Measurements from ENCODE around the gene NKTR.
A peak's percentile ranks its signal among the peaks of the same experiment; 100 is the strongest.

NKTR gene

GRCh38 chr3:42649783-42650182, 49.3 kb downstream of the NKTR start:
- Histone ChIP-seq H3K27me3 (ENCODE audit: insufficient read depth, low read length) (no peaks in the 10 kb centered on the region), H2AFZ (ENCODE audit: low read length, unreplicated experiment) (no peak overlapping the region), H3K4me1 (ENCODE audit: control insufficient read depth, insufficient read depth, low read length, unreplicated experiment) (peaks cover 47% of the 10 kb centered on the region), H3K27ac (ENCODE audit: low read depth, low read length) (no peak overlapping the region), H3K4me3 (ENCODE audit: low read depth, low read length) (no peak overlapping the region), H3K79me2 (ENCODE audit: control insufficient read depth, insufficient read depth, low read length, unreplicated experiment) (peaks cover 54% of the 10 kb centered on the region), H3K36me3 (ENCODE audit: insufficient read depth, low read length) (peaks cover 24% of the 10 kb centered on the region; the same call in 1 of the 2 replicates)

GRCh38 chr3:42651248-42652091, 51.0 kb downstream of the NKTR start:
- peaks cover 10% of the 10 kb centered on the region; the same call in 1 of the 2 replicates for H3K36me3 ChIP-seq (ENCODE audit: insufficient read depth, low read length)
- H3K79me2 ChIP-seq (ENCODE audit: control insufficient read depth, insufficient read depth, low read length, unreplicated experiment), result peaks cover 68% of the 10 kb centered on the region
- H2AFZ ChIP-seq (ENCODE audit: low read length, unreplicated experiment), result no peak overlapping the region
- H3K4me1 ChIP-seq (ENCODE audit: control insufficient read depth, insufficient read depth, low read length, unreplicated experiment), result peaks cover 63% of the 10 kb centered on the region
- peak overlapping the region; percentile 88 for H3K27ac ChIP-seq (ENCODE audit: low read depth, low read length)
- H3K4me3 ChIP-seq (ENCODE audit: low read depth, low read length), result peak overlapping the region; percentile 83
- H3K27me3 ChIP-seq (ENCODE audit: insufficient read depth, low read length), result no peaks in the 10 kb centered on the region

GRCh38 chr3:42652251-42652610, 51.7 kb downstream of the NKTR start:
- no peak overlapping the region for H2AFZ ChIP-seq (ENCODE audit: low read length, unreplicated experiment)
- H3K4me3 ChIP-seq (ENCODE audit: low read depth, low read length), result peak overlapping the region; percentile 83
- H3K36me3 ChIP-seq (ENCODE audit: insufficient read depth, low read length), result 0 out of 2 replicates have a peak, but pooled peaks cover 8% of the 10 kb centered on the region
- H3K27ac ChIP-seq (ENCODE audit: low read depth, low read length), result peak overlapping the region; percentile 88
- no peaks in the 10 kb centered on the region for H3K27me3 ChIP-seq (ENCODE audit: insufficient read depth, low read length)
- H3K79me2 ChIP-seq (ENCODE audit: control insufficient read depth, insufficient read depth, low read length, unreplicated experiment), result peaks cover 71% of the 10 kb centered on the region
- H3K4me1 ChIP-seq (ENCODE audit: control insufficient read depth, insufficient read depth, low read length, unreplicated experiment), result peaks cover 64% of the 10 kb centered on the region

GRCh38 chr3:42652611-42653302, 52.3 kb downstream of the NKTR start:
- peaks cover 61% of the 10 kb centered on the region for H3K4me1 ChIP-seq (ENCODE audit: control insufficient read depth, insufficient read depth, low read length, unreplicated experiment)
- H3K79me2 ChIP-seq (ENCODE audit: control insufficient read depth, insufficient read depth, low read length, unreplicated experiment), result peaks cover 71% of the 10 kb centered on the region
- no peaks in the 10 kb centered on the region for H3K27me3 ChIP-seq (ENCODE audit: insufficient read depth, low read length)
- 0 out of 2 replicates have a peak, but pooled peaks cover 6% of the 10 kb centered on the region for H3K36me3 ChIP-seq (ENCODE audit: insufficient read depth, low read length)
- peak overlapping the region; percentile 83 for H3K4me3 ChIP-seq (ENCODE audit: low read depth, low read length)
- peak overlapping the region; percentile 88 for H3K27ac ChIP-seq (ENCODE audit: low read depth, low read length)
- H2AFZ ChIP-seq (ENCODE audit: low read length, unreplicated experiment), result no peak overlapping the region

- Histone ChIP-seq H3K27me3 (ENCODE audit: insufficient read depth, low read length) (no peaks in the 10 kb centered on the region), H3K36me3 (ENCODE audit: insufficient read depth, low read length) (0 out of 2 replicates have a peak, but pooled peaks cover 6% of the 10 kb centered on the region), H3K79me2 (ENCODE audit: control insufficient read depth, insufficient read depth, low read length, unreplicated experiment) (peaks cover 71% of the 10 kb centered on the region), H3K4me3 (ENCODE audit: low read depth, low read length) (peak overlapping the region; percentile 83), H2AFZ (ENCODE audit: low read length, unreplicated experiment) (no peak overlapping the region), H3K4me1 (ENCODE audit: control insufficient read depth, insufficient read depth, low read length, unreplicated experiment) (peaks cover 56% of the 10 kb centered on the region), H3K27ac (ENCODE audit: low read depth, low read length) (peak overlapping the region; percentile 88)
These were observed 52.7 kb downstream of the NKTR start for GRCh38 chr3:42653303-42653559.

- peak within 1 kb of the TSS; percentile 31 for H2AFZ ChIP-seq (ENCODE audit: low read length, unreplicated experiment)
- H3K4me1 ChIP-seq (ENCODE audit: control insufficient read depth, insufficient read depth, low read length, unreplicated experiment), result peaks cover 52% of the 10 kb centered on the region
- no peaks in the 10 kb centered on the region for H3K27me3 ChIP-seq (ENCODE audit: insufficient read depth, low read length)
- 0 out of 2 replicates have a peak, but pooled peaks cover 6% of the 10 kb centered on the region for H3K36me3 ChIP-seq (ENCODE audit: insufficient read depth, low read length)
- peak within 1 kb of the TSS; percentile 88 for H3K27ac ChIP-seq (ENCODE audit: low read depth, low read length)
- H3K4me3 ChIP-seq (ENCODE audit: low read depth, low read length), result peak within 1 kb of the TSS; percentile 83
- peaks cover 69% of the 10 kb centered on the region for H3K79me2 ChIP-seq (ENCODE audit: control insufficient read depth, insufficient read depth, low read length, unreplicated experiment)
These were observed 53.3 kb downstream of the NKTR start, which contains the start of gene ZBTB47 for GRCh38 chr3:42653560-42654330. Gene ZBTB47, plus strand, starts transcription at chr3:42653697. Its CDS starts 4,659 bp downstream, at chr3:42658356.

GRCh38 chr3:42654331-42655201, 54.1 kb downstream of the NKTR start:
- H3K36me3 ChIP-seq (ENCODE audit: insufficient read depth, low read length), result no peaks in the 10 kb centered on the region
- H3K4me1 ChIP-seq (ENCODE audit: control insufficient read depth, insufficient read depth, low read length, unreplicated experiment), result peaks cover 52% of the 10 kb centered on the region
- peak overlapping the region; percentile 31 for H2AFZ ChIP-seq (ENCODE audit: low read length, unreplicated experiment)
- H3K27ac ChIP-seq (ENCODE audit: low read depth, low read length), result peak overlapping the region; percentile 73
- H3K27me3 ChIP-seq (ENCODE audit: insufficient read depth, low read length), result no peaks in the 10 kb centered on the region
- H3K79me2 ChIP-seq (ENCODE audit: control insufficient read depth, insufficient read depth, low read length, unreplicated experiment), result peaks cover 62% of the 10 kb centered on the region
- peak overlapping the region; percentile 83 for H3K4me3 ChIP-seq (ENCODE audit: low read depth, low read length)

- Histone ChIP-seq H3K4me1 (ENCODE audit: control insufficient read depth, insufficient read depth, low read length, unreplicated experiment) (peaks cover 57% of the 10 kb centered on the region), H3K79me2 (ENCODE audit: control insufficient read depth, insufficient read depth, low read length, unreplicated experiment) (peaks cover 54% of the 10 kb centered on the region), H3K4me3 (ENCODE audit: low read depth, low read length) (peak overlapping the region; percentile 83), H3K27me3 (ENCODE audit: insufficient read depth, low read length) (no peaks in the 10 kb centered on the region), H2AFZ (ENCODE audit: low read length, unreplicated experiment) (no peak overlapping the region), H3K27ac (ENCODE audit: low read depth, low read length) (peak overlapping the region; percentile 73), H3K36me3 (ENCODE audit: insufficient read depth, low read length) (no peaks in the 10 kb centered on the region)
These were observed 54.9 kb downstream of the NKTR start for GRCh38 chr3:42655331-42655888.

GRCh38 chr3:42655980-42656679, 55.6 kb downstream of the NKTR start:
- Histone ChIP-seq H3K27me3 (ENCODE audit: insufficient read depth, low read length) (no peaks in the 10 kb centered on the region), H3K36me3 (ENCODE audit: insufficient read depth, low read length) (no peaks in the 10 kb centered on the region), H3K4me3 (ENCODE audit: low read depth, low read length) (peak overlapping the region; percentile 83), H2AFZ (ENCODE audit: low read length, unreplicated experiment) (no peak overlapping the region), H3K4me1 (ENCODE audit: control insufficient read depth, insufficient read depth, low read length, unreplicated experiment) (peaks cover 50% of the 10 kb centered on the region), H3K79me2 (ENCODE audit: control insufficient read depth, insufficient read depth, low read length, unreplicated experiment) (peaks cover 47% of the 10 kb centered on the region), H3K27ac (ENCODE audit: low read depth, low read length) (no peak overlapping the region)

Measured in ACC112 (cell line).